Thoracic aorta (tissue), 2 donors: Measurements from ENCODE around the gene ABCA3. TPM values are rescaled to one million over a fixed set of nuclear protein-coding genes. Genes with fewer than 3 reads are reported as not detected.

Experiments used
- ATAC-seq: fragments of 150-250 bp; one replicate; pipeline ENCODE4 v1.8.0; 2017; ENCODE audit warnings: low read depth; ENCODE audit not compliant: insufficient number of reproducible peaks, low FRiP score
- DNase-seq: peaks from one replicate; pipeline ENCODE4 v3.0.0-alpha.2; 2020; ENCODE audit warnings: low spot score
- H3K27ac ChIP-seq, 2 donors: fragments of 200-600 bp; sonication (generic); 1 replicate in 1 of 2; 2 replicates in 1 of 2; pipeline ENCODE4 v1.5.1; 2016; ENCODE audit warnings: mild to moderate bottlenecking in 2 of 2, moderate library complexity in 2 of 2
- H3K27me3 ChIP-seq: fragments of 200-600 bp; sonication (generic); replicated peaks from 2 replicates; pipeline ENCODE4 v1.6.0; 2016; ENCODE audit warnings: mild to moderate bottlenecking; ENCODE audit not compliant: insufficient read depth
- H3K36me3 ChIP-seq: fragments of 200-600 bp; sonication (generic); one replicate; pipeline ENCODE4 v1.5.1; 2016
- H3K4me1 ChIP-seq, 2 donors: fragments of 200-600 bp; sonication (generic); 1 replicate in 1 of 2; 2 replicates in 1 of 2; pipeline versions ENCODE4 v1.5.1 to v1.6.0; 2016; ENCODE audit warnings: low read depth in 2 of 2, mild to moderate bottlenecking in 1 of 2; ENCODE audit not compliant: control insufficient read depth in 1 of 2
- H3K4me3 ChIP-seq: fragments of 200-600 bp; sonication (generic); 2 replicates; pipeline ENCODE4 v1.5.1; 2016; ENCODE audit warnings: mild to moderate bottlenecking
- H3K9me3 ChIP-seq: fragments of 200-600 bp; sonication (generic); 2 replicates; pipeline ENCODE4 v1.5.1; 2016
- CTCF ChIP-seq: fragments of 200-600 bp; sonication (generic); IDR thresholded peaks from one replicate; pipeline ENCODE4 v1.5.1; 2019; ENCODE audit warnings: antibody characterized with exemption
- total RNA-seq, 2 donors: library from RNA; depleted of rRNA; stranded (reverse); fragments of >200 nt; gene quantifications; one replicate each; pipeline versions ENCODE4 v1.1.0 to v1.2.3, GENCODE V29; 2016

ABCA3 gene
- total RNA-seq, 2 donors from 2014 or later = 16.4 to 25.2 TPM

- Histone ChIP-seq H3K27me3 (no peaks in the 10 kb centered on the region), H3K9me3 (no peaks in the 10 kb centered on the region), H3K4me1 (no peaks in the 10 kb centered on the region), H3K4me3 (no peak overlapping the region), H3K27ac (no peak overlapping the region), H3K36me3 (peaks cover 14% of the 10 kb centered on the region)
- DNase-seq (no peak), ATAC-seq (no peak)
- no peak for TF ChIP-seq CTCF
These were observed 55.5 kb downstream of the ABCA3 start for GRCh38 chr16:2284797-2285576.

GRCh38 chr16:2284001-2284770, 56.3 kb downstream of the ABCA3 start:
- no peak for TF ChIP-seq CTCF
- Histone ChIP-seq H3K4me1 (no peaks in the 10 kb centered on the region), H3K27ac (no peak overlapping the region), H3K4me3 (no peak overlapping the region), H3K27me3 (no peaks in the 10 kb centered on the region), H3K9me3 (no peaks in the 10 kb centered on the region), H3K36me3 (peaks cover 14% of the 10 kb centered on the region)
- ATAC-seq (no peak), DNase-seq (no peak)

- H3K9me3 ChIP-seq = no peaks in the 10 kb centered on the region
- H3K36me3 ChIP-seq = peaks cover 16% of the 10 kb centered on the region
- H3K27me3 ChIP-seq = no peaks in the 10 kb centered on the region
- DNase-seq = no peak
- TF ChIP-seq CTCF = no peak
- H3K27ac ChIP-seq = no peak overlapping the region
- no peaks in the 10 kb centered on the region for H3K4me1 ChIP-seq
- ATAC-seq = no peak
- H3K4me3 ChIP-seq = no peak overlapping the region
These were observed 57.5 kb downstream of the ABCA3 start for GRCh38 chr16:2282866-2283555.

GRCh38 chr16:2282262-2282661, 58.3 kb downstream of the ABCA3 start:
- Histone ChIP-seq H3K9me3 (no peaks in the 10 kb centered on the region), H3K4me1 (no peaks in the 10 kb centered on the region), H3K27me3 (no peaks in the 10 kb centered on the region), H3K27ac (no peak overlapping the region), H3K4me3 (no peak overlapping the region), H3K36me3 (peaks cover 19% of the 10 kb centered on the region)
- ATAC-seq = no peak
- no peak for TF ChIP-seq CTCF
- no peak for DNase-seq

GRCh38 chr16:2280981-2281542, 59.5 kb downstream of the ABCA3 start:
- DNase-seq (no peak), ATAC-seq (no peak)
- peaks cover 16% of the 10 kb centered on the region for H3K36me3 ChIP-seq
- H3K4me3 ChIP-seq = no peak overlapping the region
- no peak for TF ChIP-seq CTCF
- H3K4me1 ChIP-seq = no peaks in the 10 kb centered on the region
- no peaks in the 10 kb centered on the region for H3K27me3 ChIP-seq
- no peaks in the 10 kb centered on the region for H3K9me3 ChIP-seq
- H3K27ac ChIP-seq = no peak overlapping the region
